ENCODE measurements around the gene FBRS.

Gene FBRS

DNA sequence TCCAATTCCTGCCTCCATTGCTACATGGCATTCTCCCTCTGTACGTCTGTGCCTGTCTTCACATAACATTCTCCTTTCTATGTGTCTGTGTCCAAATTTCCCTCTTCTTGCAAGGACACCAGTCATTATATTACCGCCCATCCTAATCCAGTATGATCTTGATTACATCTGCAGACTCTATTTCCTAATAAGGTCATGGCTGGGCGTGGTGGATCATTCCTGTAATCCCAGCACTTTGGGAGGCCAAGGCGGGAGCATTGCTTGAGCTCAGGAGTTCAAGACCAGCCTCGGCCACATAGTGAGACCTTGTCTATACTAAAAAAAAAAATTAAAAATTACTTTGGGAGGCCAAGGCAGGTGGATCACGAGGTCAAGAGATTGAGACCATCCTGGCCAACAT, 12.5 kb upstream of the FBRS start:
- DNase-seq: no peak

DNA sequence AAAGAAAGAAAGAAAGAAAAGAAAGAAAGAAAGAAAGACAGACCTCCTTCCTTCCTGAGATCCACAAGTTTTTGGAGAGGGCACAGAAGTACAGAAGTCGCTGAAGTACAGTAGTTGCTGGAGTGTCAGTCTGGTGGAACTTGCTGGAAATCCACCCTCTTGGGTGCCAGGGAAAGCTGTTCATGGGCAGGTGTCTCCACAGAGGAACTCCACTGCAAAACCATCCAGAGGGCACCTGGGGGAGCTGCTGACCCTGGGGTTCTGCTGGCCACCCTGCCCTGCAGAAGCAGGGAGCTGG, 11.0 kb upstream of the FBRS start:
- DNase-seq: no peak

DNA sequence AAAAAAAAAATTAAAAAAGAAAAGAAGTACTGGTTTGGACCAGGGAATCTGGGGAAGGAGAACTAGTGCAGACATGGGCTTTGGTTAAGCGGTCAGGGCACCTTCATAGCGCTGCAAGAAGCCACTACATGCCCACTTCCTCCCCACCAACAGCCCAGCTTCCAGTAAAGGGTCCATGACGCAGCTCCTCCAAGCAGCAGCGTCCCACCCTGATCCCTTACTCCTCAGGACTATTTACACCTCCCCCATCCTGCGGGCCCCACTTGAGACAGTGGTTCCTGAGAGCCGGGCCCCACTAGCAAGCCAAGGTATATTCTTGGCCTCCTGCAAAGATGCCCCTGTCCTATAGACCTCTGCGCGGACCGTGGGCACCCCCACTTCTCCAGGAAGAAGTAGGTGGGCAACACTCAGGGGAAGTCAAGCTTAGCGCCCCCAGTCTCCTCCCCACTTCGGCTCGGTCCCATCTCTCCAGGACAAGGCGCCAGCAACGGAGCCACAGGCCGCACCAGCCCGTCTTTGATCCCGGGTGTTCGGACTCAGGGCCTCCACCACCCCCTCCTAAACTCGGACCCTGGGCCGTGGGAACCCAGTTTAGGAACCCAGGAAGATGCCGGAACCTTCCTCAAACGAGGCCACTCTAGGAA, 8.4 kb upstream of the FBRS start:
- no peak for DNase-seq

DNA sequence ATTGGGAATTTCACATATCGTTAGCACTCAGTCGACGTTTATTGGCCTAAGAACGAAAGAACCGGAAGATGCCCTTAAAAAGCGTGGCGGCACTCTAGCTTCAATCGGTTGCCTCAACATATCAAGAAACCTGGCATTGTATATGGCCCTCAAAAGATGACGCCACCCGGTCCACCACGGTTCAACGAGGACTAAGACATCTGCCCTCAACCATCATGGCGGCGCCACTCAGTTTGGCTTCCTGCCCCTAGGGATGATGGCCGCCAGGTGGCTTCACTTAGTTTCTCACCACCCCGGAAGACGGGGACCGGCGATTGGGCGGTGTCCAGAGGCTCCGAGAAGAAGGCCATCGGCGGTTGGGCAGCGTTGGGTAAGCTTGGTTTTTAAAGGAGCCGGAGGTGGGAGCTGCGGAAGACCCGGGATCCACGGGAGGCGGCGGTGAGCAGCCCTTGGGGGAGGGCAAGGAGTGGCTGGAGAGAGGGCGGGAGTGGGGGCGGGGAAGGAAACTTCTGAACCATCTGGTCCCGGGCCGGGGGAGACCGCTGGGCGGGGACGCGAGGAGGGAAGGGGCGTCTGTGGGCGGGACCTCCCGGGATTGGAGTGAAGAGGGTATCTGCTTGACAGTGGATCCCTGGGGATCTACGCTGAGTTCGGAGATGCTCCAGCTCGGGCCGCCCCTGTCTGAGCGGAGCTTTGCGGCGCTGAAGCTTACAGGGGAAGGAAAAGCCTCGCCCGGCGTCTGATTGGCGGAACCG, 7.7 kb upstream of the FBRS start, which contains the start of gene PRR14:
Gene PRR14 (plus strand): TSS at position 592 of the 755 bp plus-strand sequence. CDS start 686 bp downstream, outside the sequence.
- peak; percentile 99 for DNase-seq

DNA sequence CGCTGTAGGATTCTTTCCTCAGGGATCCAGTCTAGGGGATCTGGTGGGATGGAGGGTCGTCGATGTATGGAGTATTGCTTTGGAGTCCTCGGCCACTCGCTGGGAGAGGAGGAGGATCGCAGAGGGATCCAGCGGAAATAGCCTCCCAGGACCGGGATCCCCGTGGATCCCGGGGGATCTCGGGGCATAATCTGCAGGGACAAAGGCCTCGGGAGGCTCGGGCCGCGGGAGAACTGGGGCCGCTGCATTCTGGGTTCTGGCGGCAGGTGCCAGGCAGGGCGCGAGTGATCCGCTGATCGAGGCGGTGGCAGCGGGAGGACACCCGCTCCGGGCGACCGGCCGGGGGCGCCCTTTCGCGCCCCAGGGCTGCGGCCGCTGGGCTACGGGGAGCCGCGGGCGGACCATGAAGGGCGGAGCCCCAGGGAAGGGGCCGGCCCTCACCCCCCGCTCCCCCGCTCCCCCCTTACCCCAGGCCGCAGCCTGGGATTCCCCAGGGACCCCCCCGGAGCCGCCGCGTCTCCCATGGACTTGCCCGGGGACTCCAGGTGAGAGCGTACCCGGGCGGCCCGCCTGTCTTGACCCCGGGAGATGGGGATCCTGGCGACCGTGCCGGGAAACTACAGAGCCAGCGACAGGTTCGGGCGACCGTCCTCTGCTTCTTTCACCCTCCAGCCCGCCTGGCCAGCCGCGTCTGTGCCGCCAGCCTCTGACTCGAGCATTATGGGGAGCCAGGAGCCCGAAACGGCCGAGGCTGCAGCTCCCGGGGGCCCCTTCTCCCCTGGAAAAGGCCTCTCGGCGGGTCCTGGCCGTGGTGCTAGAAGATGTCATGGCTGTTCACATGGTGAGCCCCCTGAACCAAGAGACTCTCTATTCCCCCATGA, 6.9 kb upstream of the FBRS start:
- peak; percentile 26 for DNase-seq

DNA sequence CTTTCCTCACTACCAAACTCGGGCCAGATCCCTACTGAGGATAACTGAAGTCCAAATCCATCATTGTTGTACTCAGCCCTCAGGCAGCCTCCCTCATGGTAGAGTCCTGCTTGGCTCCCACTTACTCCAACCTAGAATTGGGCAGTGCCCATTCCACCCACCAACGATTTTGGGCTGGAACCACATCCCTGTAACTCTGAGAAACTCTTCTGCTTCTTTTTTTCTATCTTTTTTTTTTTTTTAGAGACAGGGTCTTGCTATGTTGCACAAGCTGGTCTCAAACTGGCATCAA, 6.3 kb upstream of the FBRS start:
- DNase-seq: no peak

DNA sequence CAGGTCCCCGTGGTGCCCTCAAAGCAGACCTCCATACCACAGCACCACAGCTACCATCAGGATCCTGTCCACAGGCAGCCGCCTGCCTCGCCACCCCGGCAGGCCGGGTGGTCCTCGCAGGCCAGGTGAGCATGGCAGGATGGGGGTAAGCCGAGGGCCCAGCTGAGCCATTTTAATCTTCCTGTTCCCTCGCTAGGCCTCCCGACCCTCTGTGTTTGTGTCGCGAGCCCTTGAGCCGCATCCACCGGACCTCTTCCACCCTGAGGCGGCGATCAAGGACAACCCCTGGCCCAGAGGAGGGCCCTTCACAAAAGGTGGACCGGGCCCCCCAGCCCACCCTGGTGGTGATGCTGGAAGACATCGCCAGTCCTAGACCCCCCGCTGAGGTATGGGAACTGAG, 5.5 kb upstream of the FBRS start:
- DNase-seq: no peak

DNA sequence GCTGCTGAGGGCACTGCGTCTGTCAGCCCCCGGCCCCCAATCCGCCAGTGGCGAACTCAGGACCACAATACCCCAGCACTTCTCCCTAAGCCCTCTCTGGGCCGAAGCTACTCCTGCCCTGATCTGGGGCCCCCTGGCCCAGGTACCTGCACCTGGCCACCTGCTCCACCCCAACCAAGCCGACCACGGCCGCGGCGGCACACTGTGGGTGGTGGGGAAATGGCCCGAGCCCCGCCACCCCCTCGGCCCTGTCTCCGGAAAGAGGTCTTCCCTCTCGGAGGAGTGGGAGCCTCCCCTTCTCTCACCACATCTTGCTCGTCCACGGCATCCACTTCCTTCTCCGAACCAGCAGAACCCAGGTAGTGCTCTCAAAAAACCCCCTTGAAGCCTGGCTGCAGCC, 3.4 kb upstream of the FBRS start:
- no peak for DNase-seq

DNA sequence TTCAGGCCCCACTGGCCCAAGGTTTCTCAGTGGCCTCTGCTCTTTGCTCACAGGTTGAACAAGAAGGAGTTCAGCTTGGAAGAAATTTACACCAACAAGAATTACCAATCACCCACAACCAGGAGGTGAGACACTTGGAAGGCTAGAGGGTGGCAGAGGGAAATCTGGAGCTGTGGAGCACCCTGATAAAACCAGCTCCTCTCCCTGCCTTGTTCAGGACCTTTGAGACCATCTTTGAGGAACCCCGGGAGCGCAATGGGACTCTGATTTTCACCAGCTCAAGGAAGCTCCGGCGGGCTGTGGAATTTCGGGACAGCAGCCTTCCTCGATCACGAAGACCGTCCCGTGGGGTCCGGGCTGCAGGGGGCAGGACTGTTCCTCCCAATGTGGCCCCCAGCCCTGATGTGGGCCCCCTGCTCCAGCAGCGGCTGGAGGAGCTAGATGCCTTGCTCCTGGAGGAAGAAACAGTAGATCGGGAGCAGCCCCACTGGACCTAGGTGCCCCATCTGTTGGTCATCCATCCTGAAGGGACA, 2.4 kb upstream of the FBRS start:
- DNase-seq: no peak

DNA sequence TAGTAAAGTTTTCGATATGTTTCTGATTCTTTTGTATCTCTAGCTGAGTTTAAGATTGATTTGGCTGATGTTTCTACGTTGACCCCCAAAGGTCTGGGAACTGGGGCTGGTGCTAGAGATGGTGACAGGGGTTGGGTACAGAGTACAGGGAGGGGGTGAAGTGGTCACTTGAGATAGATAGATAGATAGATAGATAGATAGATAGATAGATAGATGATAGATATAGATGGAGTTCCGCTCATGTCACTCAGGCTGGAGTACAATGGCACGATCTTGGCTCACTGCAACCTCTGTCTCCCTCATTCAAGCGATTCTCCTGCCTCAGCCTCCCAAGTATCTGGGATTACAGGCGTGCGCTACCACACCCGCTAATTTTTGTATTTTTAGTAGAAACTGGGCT, 1.8 kb upstream of the FBRS start:
- no peak for DNase-seq

DNA sequence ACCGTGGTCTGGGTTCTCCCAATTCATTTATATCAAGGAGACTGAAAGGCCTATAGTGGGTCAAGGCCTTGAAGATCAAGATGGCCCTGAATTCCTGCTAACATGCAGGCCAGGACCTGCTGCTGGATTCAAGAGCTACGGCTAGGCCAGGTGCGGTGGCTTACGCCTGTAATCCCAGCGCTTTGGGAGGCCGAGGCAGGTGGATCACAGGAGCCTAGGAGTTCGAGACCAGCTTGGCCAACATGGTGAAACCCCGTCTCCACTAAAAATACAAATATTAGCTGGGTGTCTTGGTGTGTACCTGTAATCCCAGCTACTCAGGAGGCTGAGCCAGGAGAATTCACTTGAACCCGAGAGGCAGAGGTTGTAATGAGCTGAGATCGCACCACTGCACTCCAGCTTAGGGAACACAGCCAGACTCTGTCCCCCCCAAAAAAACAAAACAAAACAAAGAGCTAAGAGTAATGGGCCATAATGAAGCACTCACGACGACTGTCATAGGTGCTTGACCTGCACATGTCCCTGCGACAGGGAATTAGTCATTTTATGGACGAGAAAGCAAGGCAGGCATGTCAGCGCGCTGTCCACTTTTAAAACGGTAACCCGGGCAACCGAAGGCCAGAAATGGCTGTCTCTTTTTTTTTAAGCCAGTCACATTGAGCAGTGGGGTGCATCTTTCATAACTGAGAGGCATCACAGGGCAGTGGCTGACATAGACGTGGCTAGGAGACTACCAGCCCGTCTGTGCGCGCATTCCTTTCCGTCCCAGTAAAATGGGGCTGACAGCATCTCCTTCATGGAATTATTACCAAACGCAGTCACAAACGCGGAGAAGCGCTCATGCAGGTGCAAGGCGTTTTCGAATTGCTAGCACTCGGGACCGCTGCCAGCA, 1.0 kb upstream of the FBRS start:
- DNase-seq: peak; percentile 80

DNA sequence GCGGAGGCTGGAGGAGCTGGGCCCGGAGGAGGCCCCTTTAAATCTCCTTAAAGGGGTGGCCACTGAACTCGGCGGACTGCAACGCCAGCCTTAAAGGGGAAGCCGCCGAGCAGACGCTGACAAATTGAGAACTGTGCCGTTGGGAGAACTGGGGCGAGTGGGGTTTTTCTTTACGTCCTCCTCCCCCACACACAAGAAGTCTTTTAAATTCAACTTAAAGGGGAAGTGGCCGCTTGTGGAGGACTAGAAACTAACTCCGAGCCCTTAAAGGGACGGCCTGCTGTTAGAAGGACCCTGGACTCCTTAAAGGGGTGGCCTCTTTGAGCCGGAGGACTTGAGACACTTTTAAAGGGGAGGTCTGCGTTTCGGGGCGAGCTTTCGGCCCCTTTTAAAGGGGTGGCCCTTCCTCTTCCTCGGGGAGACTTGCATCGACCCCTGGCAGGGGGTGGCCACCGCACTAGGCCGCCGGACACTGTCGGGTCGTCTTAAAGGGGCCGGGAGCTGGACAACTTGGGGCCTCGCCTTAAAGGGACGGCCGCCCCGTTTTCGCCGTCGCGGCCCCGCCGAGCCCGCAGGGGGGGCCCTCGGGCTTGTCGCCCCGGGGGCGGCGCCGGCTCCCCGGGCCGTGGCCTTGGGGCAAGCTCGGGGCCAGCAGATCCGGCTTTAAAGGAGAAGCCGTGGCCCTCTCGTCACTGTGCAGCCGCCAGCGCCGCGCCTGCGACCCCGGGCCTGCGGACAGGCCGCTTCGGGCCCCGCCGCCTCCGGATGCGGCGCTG, 688 bp downstream of the FBRS start:
- DNase-seq: peak; percentile 96

DNA sequence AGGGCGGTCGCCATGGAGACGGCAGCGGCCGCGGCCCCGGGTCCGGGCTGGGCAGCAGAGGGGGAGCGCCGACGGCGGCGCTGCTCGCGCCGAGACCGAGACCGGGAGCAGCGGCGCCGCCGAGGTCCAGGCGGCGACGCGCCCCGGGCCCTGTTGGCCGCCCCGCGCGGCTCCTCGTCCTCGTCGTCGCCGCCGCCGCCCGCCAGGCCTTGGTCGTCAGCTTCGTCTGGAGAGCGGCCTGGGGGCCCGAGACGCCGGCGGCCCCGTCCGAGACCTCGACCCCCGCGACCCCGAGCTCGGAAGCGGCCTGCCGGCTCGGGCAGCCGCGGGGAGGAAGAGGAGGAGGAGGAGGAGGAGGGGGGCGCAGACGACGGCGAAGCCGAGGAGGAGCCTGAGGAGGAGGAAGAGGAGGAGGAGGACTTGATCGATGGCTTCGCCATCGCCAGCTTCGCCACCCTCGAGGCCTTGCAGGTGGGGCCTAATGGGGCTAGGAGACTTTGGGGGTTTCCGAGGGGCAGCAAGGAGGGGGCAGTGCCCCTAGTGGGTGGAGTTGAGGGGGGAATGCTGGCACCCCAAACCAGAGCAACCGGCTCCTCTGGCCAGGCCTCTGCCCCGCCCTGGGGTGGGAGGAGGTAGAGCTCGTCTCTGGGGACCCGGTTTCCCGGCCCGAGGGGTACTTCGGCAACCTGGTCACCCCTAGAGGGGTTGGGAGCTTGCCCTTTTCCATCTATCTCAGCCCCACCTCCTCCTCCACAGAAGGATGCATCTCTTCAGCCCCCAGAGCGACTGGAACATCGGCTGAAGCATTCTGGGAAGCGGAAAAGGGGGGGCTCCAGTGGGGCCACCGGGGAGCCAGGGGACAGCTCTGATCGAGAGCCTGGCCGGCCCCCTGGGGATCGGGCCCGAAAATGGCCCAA, 1.5 kb downstream of the FBRS start:
- DNase-seq: no peak

DNA sequence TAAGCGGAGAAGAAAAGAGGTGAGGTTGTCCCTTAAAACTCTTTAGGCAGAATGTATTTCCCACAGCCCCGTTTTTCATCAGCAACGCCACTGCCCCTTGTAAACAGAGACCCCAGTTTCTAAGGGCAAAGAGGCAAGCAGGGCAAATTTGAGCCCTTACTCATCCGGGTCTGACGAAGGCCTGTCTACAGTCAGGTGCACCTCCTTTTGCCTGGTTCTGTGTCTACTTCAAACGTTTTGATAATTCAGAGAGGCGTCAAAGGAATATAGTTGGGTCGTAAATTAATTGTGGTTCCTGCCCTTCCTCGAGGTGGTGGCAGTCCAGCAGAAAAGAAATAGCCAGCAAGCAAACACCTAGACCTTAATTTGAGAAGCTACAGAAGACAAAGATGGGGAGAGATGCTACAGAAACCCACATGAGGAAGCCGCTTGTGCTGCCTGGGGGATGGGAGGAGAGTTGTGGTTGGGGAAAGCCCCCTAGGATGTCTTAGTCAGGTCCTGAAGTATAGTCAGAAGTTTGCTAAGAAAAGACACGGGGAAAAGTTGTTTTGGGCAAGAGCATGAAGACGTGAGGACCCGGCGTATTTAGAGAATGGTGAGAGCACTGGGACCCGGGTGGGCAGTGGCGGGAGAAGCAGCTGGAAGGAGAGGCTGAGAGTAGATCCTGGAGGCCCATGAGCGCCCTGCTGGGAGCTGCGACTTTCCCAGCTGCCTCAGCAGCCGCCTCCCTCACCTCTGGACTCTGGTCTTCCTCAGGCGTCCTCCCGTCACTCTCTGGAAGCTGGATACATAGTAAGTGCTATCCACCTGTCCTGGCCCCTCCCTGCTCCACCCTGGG, 2.4 kb downstream of the FBRS start:
- DNase-seq: no peak

DNA sequence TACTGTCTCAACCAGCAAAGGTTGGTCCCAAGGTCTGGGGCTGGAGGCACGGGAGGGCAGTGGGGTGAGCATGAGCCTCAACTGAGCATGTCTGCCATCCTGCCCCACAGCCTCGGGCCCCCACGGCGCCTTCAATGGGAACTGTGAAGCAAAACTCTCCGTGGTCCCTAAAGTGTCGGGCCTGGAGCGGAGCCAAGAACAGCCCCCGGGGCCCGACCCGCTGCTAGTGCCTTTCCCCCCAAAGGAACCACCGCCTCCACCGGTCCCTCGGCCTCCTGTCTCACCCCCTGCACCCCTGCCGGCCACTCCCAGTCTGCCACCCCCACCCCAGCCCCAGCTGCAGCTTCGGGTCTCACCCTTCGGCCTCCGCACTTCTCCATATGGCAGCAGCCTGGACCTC, 4.2 kb downstream of the FBRS start:
- no peak for DNase-seq

DNA sequence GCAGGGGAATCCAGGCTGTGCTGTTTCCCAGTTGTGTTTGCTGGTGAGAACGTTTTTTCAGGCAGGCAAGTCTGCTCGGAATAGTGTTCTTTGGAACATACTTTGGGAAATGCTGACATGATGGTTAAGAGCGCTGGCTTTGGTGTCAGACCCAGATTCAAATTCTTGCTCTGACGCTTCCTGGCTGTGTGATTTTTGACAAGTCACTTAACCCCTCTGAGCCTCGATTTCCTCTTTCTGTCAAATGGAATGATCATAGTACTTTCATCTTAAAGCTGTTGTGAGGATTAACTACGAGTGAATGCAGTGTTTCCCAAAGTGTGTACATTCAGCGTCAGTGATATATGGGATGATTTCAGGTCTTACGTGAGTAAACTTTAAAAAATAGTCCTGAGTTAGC, 4.8 kb downstream of the FBRS start:
- no peak for DNase-seq

DNA sequence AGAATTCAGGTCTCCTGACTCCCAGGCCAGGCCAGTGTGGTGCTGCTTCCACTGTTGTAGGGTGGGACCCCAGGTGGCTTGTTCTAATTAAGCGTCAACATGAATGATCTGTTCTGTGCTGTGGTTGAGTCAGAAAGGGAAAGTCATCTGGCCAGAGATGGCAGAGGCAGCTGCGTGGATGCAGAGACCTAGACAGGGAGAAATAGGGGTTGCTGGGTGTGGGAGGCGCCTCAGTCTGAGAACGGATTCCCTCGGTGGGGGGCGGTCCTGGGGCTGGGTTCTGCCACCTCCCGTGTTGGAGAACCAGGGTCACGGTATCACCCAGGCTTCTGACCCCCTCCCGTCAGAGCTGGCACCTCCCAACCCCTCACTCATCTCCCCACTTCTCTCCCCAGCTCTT, 5.6 kb downstream of the FBRS start:
- DNase-seq: no peak

DNA sequence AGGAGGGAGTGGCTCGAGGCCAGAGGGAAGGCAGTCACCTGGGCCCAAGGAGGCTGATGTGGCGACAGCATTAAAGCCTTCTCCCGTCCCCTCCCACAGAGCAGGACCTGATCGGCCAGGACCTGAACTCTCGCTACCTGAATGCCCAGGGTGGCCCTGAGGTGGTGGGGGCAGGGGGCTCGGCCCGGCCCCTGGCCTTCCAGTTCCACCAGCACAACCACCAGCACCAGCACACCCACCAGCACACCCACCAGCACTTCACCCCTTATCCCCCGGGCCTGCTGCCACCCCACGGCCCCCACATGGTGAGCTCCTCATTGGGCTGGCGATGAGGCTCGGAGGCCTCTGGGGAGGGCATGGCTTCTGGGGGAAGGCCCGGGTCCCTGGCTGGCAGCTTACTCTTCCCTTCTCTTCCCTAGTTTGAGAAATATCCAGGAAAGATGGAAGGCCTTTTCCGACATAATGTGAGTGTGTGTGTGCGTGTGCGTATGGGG, 6.4 kb downstream of the FBRS start:
- no peak for DNase-seq

DNA sequence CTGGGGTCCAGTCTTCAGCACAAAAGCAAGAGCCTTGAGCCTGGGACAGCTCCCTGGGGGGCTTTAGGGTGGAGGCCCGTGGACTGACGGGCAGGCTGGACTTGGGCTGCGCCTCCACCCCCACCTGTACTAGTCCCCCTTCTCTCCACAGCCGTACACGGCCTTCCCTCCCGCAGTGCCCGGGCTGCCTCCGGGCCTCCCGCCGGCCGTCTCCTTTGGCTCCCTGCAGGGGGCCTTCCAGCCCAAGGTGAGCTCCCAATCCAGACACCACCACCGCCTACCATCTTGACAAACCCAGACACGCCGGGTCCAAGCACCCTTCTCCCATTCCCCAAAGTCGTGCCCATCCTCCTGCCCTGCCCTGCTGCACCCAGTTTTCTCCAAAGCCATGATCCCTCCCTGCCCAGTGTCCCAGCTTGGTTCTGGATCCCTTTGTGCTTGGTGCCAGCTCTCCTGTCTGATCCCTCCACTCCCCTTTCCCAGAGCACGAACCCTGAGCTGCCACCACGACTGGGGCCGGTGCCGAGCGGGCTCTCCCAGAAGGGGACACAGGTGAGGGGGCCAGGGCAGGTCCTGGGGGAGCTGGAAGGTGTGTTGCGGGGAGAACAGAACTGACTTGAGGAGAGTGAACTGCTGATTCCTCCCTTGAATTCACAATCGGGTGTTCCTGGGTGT, 7.1 kb downstream of the FBRS start:
- no peak for DNase-seq
